GM15510 (cell line): Measurements from ENCODE around the gene MAGEB1.

Experiments
- POLR2A ChIP-seq: IDR thresholded peaks from 3 replicates; pipeline ENCODE4 v1.6.1; 2011; ENCODE audit warnings: borderline replicate concordance; ENCODE audit not compliant: insufficient read length; ENCODE audit errors: extremely low read depth

Gene MAGEB1

GRCh38 chrX:30270639-30271038, 23.7 kb downstream of the MAGEB1 start:
- no peak for TF ChIP-seq POLR2A

GRCh38 chrX:30275498-30275897, 28.6 kb downstream of the MAGEB1 start:
- TF ChIP-seq POLR2A: no peak

GRCh38 chrX:30278365-30278764, 31.4 kb downstream of the MAGEB1 start:
- no peak for TF ChIP-seq POLR2A

- TF ChIP-seq POLR2A: no peak
These were observed 33.5 kb downstream of the MAGEB1 start for GRCh38 chrX:30280428-30280827.

- no peak for TF ChIP-seq POLR2A
These were observed 35.6 kb downstream of the MAGEB1 start for GRCh38 chrX:30282527-30282926.

GRCh38 chrX:30283456-30284200, 36.7 kb downstream of the MAGEB1 start:
- TF ChIP-seq POLR2A: no peak

- TF ChIP-seq POLR2A: no peak
These were observed 49.7 kb downstream of the MAGEB1 start for GRCh38 chrX:30296408-30297254.

GRCh38 chrX:30301208-30301607, 54.3 kb downstream of the MAGEB1 start:
- TF ChIP-seq POLR2A: no peak
